Uterus (tissue), 2 donors: ENCODE data around the gene TSHZ2.

Experiments
- CTCF ChIP-seq, 4 experiments: fragments of 200-600 bp in 2 of 4; fragments of 450-650 bp in 2 of 4; sonication (generic) in 2 of 4; IDR thresholded peaks; one replicate each; pipeline ENCODE4 v1.5.1; 2016 to 2019; ENCODE audit warnings: antibody characterized with exemption in 4 of 4, mild to moderate bottlenecking in 2 of 4, moderate library complexity in 1 of 4
- POLR2A ChIP-seq, 2 donors: fragments of 450-650 bp; IDR thresholded peaks; one replicate each; pipeline ENCODE4 v1.6.1; 2016; ENCODE audit warnings: antibody characterized with exemption in 2 of 2, mild to moderate bottlenecking in 1 of 2, moderate library complexity in 1 of 2

- TF ChIP-seq CTCF (IDR thresholded peaks at IDR 0.05) (no peak), POLR2A (IDR thresholded peaks at IDR 0.05) (no peak)
Observed at GRCh38 chr20:53379833-53380120, 407.6 kb downstream of the TSHZ2 start.
